GM20000 (cell line): ENCODE measurements around the gene GDPD3.

ENCODE experiments used
- DNase-seq: peaks from one replicate; pipeline ENCODE4 v3.0.0; 2012; ENCODE audit warnings: low spot score
- CTCF ChIP-seq: IDR thresholded peaks from 2 replicates; pipeline ENCODE4 v1.5.1; 2012; ENCODE audit warnings: mild to moderate bottlenecking, control low read depth; ENCODE audit errors: extremely low read depth, missing control alignments

Gene GDPD3

GRCh38 chr16:30090610-30091331 is 22.6 kb downstream of the GDPD3 start:
- no peak for TF ChIP-seq CTCF

GRCh38 chr16:30088832-30089624 is 24.3 kb downstream of the GDPD3 start:
- TF ChIP-seq CTCF = no peak
- no peak for DNase-seq

More at GRCh38 chr16:30090610-30091331, 22.6 kb downstream of the GDPD3 start:
- DNase-seq = no peak

- TF ChIP-seq CTCF = no peak
- DNase-seq = no peak
Observed at GRCh38 chr16:30088237-30088831, 25.0 kb downstream of the GDPD3 start.

- TF ChIP-seq CTCF = no peak
- DNase-seq = no peak
Observed at GRCh38 chr16:30087181-30087898, 26.0 kb downstream of the GDPD3 start.

GRCh38 chr16:30086291-30087140 is 26.8 kb downstream of the GDPD3 start:
- no peak for TF ChIP-seq CTCF
- DNase-seq = no peak

- no peak for TF ChIP-seq CTCF
Observed at GRCh38 chr16:30085820-30086219, 27.5 kb downstream of the GDPD3 start.

More at GRCh38 chr16:30085820-30086219, 27.5 kb downstream of the GDPD3 start:
- DNase-seq = no peak
